Lower leg skin (tissue), 4 donors: ENCODE data around the gene SLC35G1. TPM values are rescaled to one million over a fixed set of nuclear protein-coding genes. Genes with fewer than 3 reads are reported as not detected.

ENCODE experiments used
- DNase-seq, 2 donors: peaks; one replicate each; pipeline ENCODE4 v3.0.0-alpha.2; 2019; ENCODE audit warnings: low spot score in 2 of 2
- H3K4me3 ChIP-seq: fragments of 200-600 bp; sonication (generic); 2 replicates; pipeline ENCODE4 v1.5.1; 2017; ENCODE audit warnings: mild to moderate bottlenecking, low read depth; ENCODE audit not compliant: poor library complexity, severe bottlenecking
- CTCF ChIP-seq, 3 donors: fragments of 450-650 bp; IDR thresholded peaks; one replicate each; pipeline ENCODE4 v1.5.1; 2016; ENCODE audit warnings: antibody characterized with exemption in 3 of 3, mild to moderate bottlenecking in 3 of 3, moderate library complexity in 2 of 3
- POLR2A ChIP-seq, 2 donors: fragments of 450-650 bp; IDR thresholded peaks; one replicate each; pipeline ENCODE4 v1.6.1; 2016 to 2017; ENCODE audit warnings: antibody characterized with exemption in 2 of 2, mild to moderate bottlenecking in 1 of 2, moderate library complexity in 1 of 2
- WGBS, 2 donors: methylation state at CpG; one replicate each; pipeline ENCODE4 v1.1.5; 2018; 5-methylcytosine and 5-hydroxymethylcytosine counted together
- intact Hi-C: fragments of 100-400 bp; cut with DNase I; formaldehyde crosslinking; loops from one replicate; pipeline ENCODE4 v1.15.0; 2023; ENCODE audit warnings: low total_unique reads
- total RNA-seq, 4 donors: library from RNA; depleted of rRNA; stranded (reverse); fragments of >200 nt; gene quantifications; one replicate each; pipeline ENCODE4 v1.1.0, GENCODE V29; 2016

The SLC35G1 gene
- total RNA-seq, 4 donors from 2014 or later, result 2.6 to 6.2 (median 4.3) TPM

- 73 to 87% methylated on average over 4 of the region's 4 CpGs for WGBS, 2 donors
- no peak for DNase-seq
- no peak overlapping the region for H3K4me3 ChIP-seq
- TF ChIP-seq POLR2A (IDR thresholded peaks at IDR 0.05) (no peak), CTCF (IDR thresholded peaks at IDR 0.05) (no peak)
- intact Hi-C loops, result no loop called here
These were observed 41.2 kb upstream of the SLC35G1 start for GRCh38 chr10:93852476-93853095.

DNA sequence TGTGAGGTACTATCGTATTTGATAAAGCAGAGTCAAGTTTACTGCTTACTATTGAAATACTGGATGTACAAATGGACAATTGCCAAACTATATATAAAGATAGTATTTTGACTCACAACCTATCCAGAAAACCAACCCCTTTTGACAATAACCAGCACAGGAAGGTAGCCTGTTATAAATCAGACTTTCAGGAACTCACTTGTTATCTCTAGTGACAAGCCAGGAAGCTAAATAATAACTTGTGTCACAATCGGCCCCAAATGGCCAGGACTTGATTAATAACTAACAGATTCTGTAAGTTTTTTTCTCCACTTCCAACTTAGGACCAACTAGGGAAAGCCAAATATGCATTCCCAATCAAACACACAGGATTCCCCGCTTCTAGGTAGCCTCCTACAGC, 38.8 kb upstream of the SLC35G1 start:
- DNase-seq, result no peak
- WGBS, 2 donors, result 47 to 69% methylated on average over 3 of the region's 3 CpGs
- intact Hi-C loops, result no loop called here

DNA sequence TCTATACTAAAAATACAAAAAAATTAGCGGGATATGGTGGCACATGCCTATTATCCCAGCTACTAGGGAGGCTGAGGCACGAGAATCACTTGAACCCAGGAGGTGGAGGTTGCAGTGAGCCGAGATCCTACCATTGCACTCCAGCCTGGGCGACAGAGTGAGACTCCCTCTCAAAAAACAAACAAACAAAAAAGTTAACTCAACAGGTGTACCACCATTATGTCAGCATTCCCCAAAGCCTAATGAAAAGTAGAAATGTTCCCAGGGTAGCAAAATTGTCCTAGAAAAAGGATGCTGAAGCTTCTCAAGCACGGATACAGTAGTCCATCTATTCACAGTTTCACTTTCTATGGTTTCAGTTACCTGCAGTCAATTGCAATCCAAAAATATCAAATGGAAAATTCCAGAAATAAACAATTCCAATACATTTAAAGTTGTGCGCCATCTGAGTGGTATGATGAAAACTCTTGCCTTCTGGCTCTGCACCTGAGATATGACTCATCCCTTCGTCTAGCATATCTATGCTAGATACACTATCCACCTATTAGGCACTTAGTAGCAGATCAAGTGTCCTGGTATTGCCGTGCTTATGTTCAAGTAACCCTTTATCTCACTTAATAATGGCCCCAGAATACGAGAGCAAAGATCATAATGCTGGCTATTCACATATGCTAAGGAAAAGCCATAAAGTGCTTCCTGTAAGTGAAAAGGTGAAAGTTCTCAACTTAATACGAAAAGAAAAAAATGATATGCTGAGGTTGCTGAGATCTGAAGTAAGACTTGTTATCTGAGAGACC, 37.2 kb upstream of the SLC35G1 start:
- intact Hi-C loops, result no loop called here
- TF ChIP-seq CTCF (IDR thresholded peaks at IDR 0.05), result no peak
- TF ChIP-seq POLR2A (IDR thresholded peaks at IDR 0.05), result no peak
- 80 to 83% methylated on average over 10 of the region's 10 CpGs for WGBS, 2 donors

More for the DNA sequence above, 38.8 kb upstream of the SLC35G1 start:
- TF ChIP-seq CTCF (IDR thresholded peaks at IDR 0.05), result no peak
- no peak for TF ChIP-seq POLR2A (IDR thresholded peaks at IDR 0.05)
- no peak overlapping the region for H3K4me3 ChIP-seq

GRCh38 chr10:93859049-93859655, 34.6 kb upstream of the SLC35G1 start:
- intact Hi-C loops, result no loop called here
- TF ChIP-seq CTCF (IDR thresholded peaks at IDR 0.05) (no peak), POLR2A (IDR thresholded peaks at IDR 0.05) (no peak)
- DNase-seq, result no peak
- H3K4me3 ChIP-seq, result no peak overlapping the region
- WGBS, 2 donors, result 32 to 35% methylated on average over 3 of the region's 3 CpGs

More for the DNA sequence above, 37.2 kb upstream of the SLC35G1 start:
- H3K4me3 ChIP-seq, result no peak overlapping the region
- DNase-seq, result no peak

GRCh38 chr10:93861825-93862224, 32.0 kb upstream of the SLC35G1 start:
- no peak overlapping the region for H3K4me3 ChIP-seq
- intact Hi-C loops, result no loop called here
- 76 to 83% methylated on average over 2 of the region's 2 CpGs for WGBS, 2 donors
- TF ChIP-seq POLR2A (IDR thresholded peaks at IDR 0.05) (no peak), CTCF (IDR thresholded peaks at IDR 0.05) (no peak)
- no peak for DNase-seq
